HUES6 (cell line): ENCODE results near the gene FTHL17.

Source experiments
- H3K27ac ChIP-seq: 2 replicates; pipeline ENCODE4 v1.7.0; 2013; ENCODE audit warnings: low read depth, mild to moderate bottlenecking, low read length, inconsistent platforms
- H3K27me3 ChIP-seq: 2 replicates; pipeline ENCODE4 v1.6.1; 2013; ENCODE audit warnings: low read length; ENCODE audit not compliant: control insufficient read depth, insufficient read depth
- H3K36me3 ChIP-seq: 2 replicates; pipeline ENCODE4 v1.6.1; 2013; ENCODE audit warnings: low read length; ENCODE audit not compliant: control insufficient read depth, insufficient read depth
- H3K4me1 ChIP-seq: 2 replicates; pipeline ENCODE4 v1.6.1; 2013; ENCODE audit warnings: low read length; ENCODE audit not compliant: control insufficient read depth, insufficient read depth
- H3K4me3 ChIP-seq: 2 replicates; pipeline ENCODE4 v1.5.1; 2013; ENCODE audit warnings: low read depth, low read length
- H3K9ac ChIP-seq: one replicate; pipeline ENCODE4 v1.6.1; 2013; ENCODE audit warnings: mild to moderate bottlenecking, low read length
- H3K9me3 ChIP-seq: 2 replicates; pipeline ENCODE4 v1.6.1; 2013; ENCODE audit warnings: low read depth, low read length; ENCODE audit not compliant: control insufficient read depth, insufficient read depth

Gene FTHL17

DNA sequence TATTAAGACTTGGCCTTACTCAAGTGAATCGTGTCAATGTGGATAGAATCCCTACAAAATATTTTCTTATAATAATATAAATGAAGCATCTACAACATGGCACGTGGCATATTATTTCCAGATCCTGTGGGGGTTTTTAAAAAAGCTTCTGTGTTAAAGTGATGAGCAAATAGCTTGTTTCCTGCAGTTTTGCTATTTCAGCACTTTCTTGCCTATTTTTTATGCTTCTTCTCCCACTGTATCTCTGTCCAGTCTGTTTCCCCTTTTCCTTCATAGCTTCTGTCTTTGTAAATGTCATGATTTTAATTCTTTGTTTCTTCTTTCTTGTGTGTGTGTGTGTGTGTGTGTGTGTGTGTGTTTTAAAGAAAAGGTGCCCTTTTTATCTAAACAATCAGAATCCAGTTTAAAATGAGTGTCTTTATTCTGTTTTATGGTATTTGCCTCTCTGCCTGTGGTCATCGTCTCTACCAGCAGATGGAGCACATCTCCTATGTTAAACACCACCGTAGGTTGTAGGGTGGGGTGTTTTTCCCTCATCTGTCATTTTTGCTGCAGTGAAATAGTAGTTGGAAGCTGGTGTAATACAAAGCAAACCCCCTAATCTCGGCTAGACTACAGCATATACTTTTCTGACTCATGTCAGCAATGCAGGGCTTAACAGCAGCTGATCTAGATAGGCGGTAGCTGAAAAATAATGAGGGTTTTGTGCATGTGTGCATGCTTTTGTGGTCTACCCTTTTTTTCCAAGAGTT, 33.1 kb downstream of the FTHL17 start:
- Histone ChIP-seq H3K27me3 (no peaks in the 10 kb centered on the region), H3K4me1 (0 out of 2 replicates have a peak, but pooled peaks cover 3% of the 10 kb centered on the region), H3K4me3 (no peak overlapping the region), H3K9me3 (peaks cover 5% of the 10 kb centered on the region; the same call in 1 of the 2 replicates), H3K36me3 (no peaks in the 10 kb centered on the region), H3K27ac (no peak overlapping the region), H3K9ac (no peak overlapping the region)

DNA sequence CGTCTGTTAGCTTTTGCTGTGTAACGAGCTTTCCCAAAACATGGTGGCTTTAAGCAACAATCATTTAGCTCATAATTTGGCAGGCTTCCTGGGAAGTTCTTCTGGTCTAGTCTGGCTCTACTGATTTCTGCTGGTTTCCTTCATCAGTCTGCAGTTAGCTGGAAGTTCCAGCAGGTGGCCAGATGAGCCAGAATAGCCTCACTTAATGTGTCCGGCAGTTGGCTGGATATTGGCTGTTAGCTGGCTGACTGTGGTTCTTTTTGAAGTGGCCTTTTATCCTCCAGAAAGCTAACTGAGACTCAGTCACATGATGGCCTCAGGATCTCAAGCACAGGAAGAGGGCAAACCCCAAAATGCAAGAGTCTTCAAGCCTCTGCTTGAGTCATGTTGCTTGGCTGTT, 34.9 kb downstream of the FTHL17 start:
- 0 out of 2 replicates have a peak, but pooled peaks cover 3% of the 10 kb centered on the region for H3K4me1 ChIP-seq
- H3K27me3 ChIP-seq = no peaks in the 10 kb centered on the region
- no peaks in the 10 kb centered on the region for H3K36me3 ChIP-seq
- no peak overlapping the region for H3K27ac ChIP-seq
- peaks cover 5% of the 10 kb centered on the region; the same call in 1 of the 2 replicates for H3K9me3 ChIP-seq
- no peak overlapping the region for H3K9ac ChIP-seq
- H3K4me3 ChIP-seq = no peak overlapping the region

DNA sequence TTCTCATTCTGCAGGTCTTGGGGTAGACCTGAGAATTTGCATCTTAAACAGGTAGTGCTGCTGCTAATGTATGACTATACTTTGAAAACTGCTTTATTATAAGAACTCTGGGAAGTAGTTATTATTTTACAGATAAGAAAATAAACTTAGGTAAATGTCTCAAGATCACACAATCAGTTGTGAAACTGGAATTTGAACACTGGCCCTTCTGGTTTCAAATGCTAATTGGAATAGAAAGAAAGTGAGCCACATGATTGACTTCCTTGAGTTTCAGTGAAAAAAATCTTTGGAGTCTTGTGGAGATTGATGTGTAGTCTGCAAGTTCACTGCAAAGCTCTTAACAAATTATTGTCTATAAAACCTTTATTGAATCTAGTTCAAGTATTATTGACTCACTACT, 44.5 kb downstream of the FTHL17 start:
- no peak overlapping the region for H3K9ac ChIP-seq
- H3K4me3 ChIP-seq = no peak overlapping the region
- no peaks in the 10 kb centered on the region for H3K4me1 ChIP-seq
- H3K9me3 ChIP-seq = no peaks in the 10 kb centered on the region
- H3K27me3 ChIP-seq = no peaks in the 10 kb centered on the region; the same call in 1 of the 2 replicates
- no peak overlapping the region for H3K27ac ChIP-seq
- no peaks in the 10 kb centered on the region for H3K36me3 ChIP-seq

DNA sequence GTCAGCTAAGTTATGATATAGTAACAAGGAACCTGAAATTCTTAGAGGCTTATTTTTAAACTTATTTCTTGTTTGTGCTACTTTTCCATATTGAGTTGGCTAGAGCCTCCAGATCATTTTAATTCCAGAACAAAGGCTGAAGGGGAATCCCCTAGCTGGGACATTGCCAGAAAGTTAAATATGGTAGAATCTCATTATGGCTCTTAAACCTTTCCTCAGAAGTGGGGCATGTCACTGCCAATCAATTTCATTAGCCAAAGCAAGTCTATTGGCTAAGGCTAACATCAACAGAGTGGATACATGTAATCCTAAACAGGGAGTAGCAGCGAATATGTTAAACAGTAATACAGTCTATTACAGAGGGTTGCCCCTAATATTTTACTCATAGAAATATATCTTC, 47.0 kb downstream of the FTHL17 start:
- Histone ChIP-seq H3K9me3 (no peaks in the 10 kb centered on the region), H3K27ac (no peak overlapping the region), H3K4me3 (no peak overlapping the region), H3K4me1 (no peaks in the 10 kb centered on the region), H3K27me3 (no peaks in the 10 kb centered on the region; the same call in 1 of the 2 replicates), H3K9ac (no peak overlapping the region), H3K36me3 (no peaks in the 10 kb centered on the region)

DNA sequence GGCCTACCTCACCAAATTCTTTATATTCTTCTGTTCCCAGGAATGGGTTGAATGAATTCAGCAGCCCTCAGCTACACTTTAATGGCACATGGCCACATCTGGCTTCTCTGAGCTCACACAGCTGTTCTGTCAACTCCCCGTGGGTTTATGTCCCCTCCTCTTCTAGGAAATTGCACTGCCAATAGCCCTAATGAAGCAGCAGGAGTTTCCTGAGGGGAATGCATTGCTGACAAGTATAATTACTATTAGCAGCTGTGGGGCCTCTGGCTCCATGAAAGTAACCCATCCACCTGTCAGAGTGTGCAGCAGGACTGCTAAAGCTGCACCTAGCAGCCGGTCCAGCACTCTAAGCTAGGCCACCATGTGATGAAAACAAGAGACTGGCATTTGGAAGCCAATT, 50.3 kb downstream of the FTHL17 start:
- H3K4me1 ChIP-seq = no peaks in the 10 kb centered on the region
- H3K27me3 ChIP-seq = no peaks in the 10 kb centered on the region
- no peak overlapping the region for H3K4me3 ChIP-seq
- H3K36me3 ChIP-seq = no peaks in the 10 kb centered on the region
- no peak overlapping the region for H3K27ac ChIP-seq
- no peak overlapping the region for H3K9ac ChIP-seq
- H3K9me3 ChIP-seq = no peaks in the 10 kb centered on the region
